ENCODE data around the gene SLC35F5.

DNA sequence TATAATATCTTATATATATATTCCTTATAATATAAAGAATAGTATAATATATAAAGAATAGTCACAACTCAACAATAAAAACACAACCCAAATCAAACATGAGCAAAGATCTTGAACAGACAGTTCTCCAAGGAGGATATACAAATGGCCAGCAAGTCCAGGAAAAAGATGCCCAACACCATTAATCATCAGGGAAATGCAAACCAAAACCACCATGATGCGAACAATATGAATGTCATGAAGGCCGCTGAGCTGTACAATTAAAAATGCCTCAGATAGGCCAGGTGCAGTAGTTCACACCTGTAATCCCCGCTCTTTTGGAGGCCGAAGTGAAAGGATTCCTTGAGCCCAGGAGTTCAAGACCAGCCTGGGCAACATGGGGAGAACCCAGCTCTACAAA lies 58.9 kb downstream of the SLC35F5 start:
- TF ChIP-seq, protein P1, sequence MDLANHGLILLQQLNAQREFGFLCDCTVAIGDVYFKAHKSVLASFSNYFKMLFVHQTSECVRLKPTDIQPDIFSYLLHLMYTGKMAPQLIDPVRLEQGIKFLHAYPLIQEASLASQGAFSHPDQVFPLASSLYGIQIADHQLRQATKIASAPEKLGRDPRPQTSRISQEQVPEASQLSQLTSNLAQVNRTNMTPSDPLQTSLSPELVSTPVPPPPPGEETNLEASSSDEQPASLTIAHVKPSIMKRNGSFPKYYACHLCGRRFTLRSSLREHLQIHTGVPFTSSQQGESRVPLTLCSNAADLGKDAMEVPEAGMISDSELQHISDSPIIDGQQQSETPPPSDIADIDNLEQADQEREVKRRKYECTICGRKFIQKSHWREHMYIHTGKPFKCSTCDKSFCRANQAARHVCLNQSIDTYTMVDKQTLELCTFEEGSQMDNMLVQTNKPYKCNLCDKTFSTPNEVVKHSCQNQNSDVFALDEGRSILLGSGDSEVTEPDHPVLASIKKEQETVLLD (CRISPR knock-in tag; IDR thresholded peaks at IDR 0.05; ENCODE audit: low read depth): no peak
- TF ChIP-seq, protein P2, sequence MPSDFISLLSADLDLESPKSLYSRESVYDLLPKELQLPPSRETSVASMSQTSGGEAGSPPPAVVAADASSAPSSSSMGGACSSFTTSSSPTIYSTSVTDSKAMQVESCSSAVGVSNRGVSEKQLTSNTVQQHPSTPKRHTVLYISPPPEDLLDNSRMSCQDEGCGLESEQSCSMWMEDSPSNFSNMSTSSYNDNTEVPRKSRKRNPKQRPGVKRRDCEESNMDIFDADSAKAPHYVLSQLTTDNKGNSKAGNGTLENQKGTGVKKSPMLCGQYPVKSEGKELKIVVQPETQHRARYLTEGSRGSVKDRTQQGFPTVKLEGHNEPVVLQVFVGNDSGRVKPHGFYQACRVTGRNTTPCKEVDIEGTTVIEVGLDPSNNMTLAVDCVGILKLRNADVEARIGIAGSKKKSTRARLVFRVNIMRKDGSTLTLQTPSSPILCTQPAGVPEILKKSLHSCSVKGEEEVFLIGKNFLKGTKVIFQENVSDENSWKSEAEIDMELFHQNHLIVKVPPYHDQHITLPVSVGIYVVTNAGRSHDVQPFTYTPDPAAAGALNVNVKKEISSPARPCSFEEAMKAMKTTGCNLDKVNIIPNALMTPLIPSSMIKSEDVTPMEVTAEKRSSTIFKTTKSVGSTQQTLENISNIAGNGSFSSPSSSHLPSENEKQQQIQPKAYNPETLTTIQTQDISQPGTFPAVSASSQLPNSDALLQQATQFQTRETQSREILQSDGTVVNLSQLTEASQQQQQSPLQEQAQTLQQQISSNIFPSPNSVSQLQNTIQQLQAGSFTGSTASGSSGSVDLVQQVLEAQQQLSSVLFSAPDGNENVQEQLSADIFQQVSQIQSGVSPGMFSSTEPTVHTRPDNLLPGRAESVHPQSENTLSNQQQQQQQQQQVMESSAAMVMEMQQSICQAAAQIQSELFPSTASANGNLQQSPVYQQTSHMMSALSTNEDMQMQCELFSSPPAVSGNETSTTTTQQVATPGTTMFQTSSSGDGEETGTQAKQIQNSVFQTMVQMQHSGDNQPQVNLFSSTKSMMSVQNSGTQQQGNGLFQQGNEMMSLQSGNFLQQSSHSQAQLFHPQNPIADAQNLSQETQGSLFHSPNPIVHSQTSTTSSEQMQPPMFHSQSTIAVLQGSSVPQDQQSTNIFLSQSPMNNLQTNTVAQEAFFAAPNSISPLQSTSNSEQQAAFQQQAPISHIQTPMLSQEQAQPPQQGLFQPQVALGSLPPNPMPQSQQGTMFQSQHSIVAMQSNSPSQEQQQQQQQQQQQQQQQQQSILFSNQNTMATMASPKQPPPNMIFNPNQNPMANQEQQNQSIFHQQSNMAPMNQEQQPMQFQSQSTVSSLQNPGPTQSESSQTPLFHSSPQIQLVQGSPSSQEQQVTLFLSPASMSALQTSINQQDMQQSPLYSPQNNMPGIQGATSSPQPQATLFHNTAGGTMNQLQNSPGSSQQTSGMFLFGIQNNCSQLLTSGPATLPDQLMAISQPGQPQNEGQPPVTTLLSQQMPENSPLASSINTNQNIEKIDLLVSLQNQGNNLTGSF (CRISPR knock-in tag; IDR thresholded peaks at IDR 0.05): no peak
- TF ChIP-seq, protein P3, sequence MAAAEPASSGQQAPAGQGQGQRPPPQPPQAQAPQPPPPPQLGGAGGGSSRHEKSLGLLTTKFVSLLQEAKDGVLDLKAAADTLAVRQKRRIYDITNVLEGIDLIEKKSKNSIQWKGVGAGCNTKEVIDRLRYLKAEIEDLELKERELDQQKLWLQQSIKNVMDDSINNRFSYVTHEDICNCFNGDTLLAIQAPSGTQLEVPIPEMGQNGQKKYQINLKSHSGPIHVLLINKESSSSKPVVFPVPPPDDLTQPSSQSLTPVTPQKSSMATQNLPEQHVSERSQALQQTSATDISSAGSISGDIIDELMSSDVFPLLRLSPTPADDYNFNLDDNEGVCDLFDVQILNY (CRISPR knock-in tag; conservative IDR thresholded peaks at IDR 0.05): no peak
- TF ChIP-seq MAFF (IDR thresholded peaks at IDR 0.05; ENCODE audit: low read depth, low read length): no peak
- TF ChIP-seq SMAD1 (CRISPR knock-in tag; IDR thresholded peaks at IDR 0.05; ENCODE audit: borderline replicate concordance, low read depth): no peak
- TF ChIP-seq, protein P4, sequence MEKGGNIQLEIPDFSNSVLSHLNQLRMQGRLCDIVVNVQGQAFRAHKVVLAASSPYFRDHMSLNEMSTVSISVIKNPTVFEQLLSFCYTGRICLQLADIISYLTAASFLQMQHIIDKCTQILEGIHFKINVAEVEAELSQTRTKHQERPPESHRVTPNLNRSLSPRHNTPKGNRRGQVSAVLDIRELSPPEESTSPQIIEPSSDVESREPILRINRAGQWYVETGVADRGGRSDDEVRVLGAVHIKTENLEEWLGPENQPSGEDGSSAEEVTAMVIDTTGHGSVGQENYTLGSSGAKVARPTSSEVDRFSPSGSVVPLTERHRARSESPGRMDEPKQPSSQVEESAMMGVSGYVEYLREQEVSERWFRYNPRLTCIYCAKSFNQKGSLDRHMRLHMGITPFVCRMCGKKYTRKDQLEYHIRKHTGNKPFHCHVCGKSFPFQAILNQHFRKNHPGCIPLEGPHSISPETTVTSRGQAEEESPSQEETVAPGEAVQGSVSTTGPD (CRISPR knock-in tag; IDR thresholded peaks at IDR 0.05): no peak
- TF ChIP-seq SP1 (IDR thresholded peaks at IDR 0.05): no peak
- no peak for TF ChIP-seq SP1 (CRISPR knock-in tag; IDR thresholded peaks at IDR 0.05)
- TF ChIP-seq ZNF224 (CRISPR knock-in tag; IDR thresholded peaks at IDR 0.05): no peak
- no peak for TF ChIP-seq POLR2A (IDR thresholded peaks at IDR 0.05; ENCODE audit: insufficient read depth in 1 of 2, low read depth in 2 of 2, low read length in 2 of 2)
- TF ChIP-seq, protein P5, sequence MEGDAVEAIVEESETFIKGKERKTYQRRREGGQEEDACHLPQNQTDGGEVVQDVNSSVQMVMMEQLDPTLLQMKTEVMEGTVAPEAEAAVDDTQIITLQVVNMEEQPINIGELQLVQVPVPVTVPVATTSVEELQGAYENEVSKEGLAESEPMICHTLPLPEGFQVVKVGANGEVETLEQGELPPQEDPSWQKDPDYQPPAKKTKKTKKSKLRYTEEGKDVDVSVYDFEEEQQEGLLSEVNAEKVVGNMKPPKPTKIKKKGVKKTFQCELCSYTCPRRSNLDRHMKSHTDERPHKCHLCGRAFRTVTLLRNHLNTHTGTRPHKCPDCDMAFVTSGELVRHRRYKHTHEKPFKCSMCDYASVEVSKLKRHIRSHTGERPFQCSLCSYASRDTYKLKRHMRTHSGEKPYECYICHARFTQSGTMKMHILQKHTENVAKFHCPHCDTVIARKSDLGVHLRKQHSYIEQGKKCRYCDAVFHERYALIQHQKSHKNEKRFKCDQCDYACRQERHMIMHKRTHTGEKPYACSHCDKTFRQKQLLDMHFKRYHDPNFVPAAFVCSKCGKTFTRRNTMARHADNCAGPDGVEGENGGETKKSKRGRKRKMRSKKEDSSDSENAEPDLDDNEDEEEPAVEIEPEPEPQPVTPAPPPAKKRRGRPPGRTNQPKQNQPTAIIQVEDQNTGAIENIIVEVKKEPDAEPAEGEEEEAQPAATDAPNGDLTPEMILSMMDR (CRISPR knock-in tag; IDR thresholded peaks at IDR 0.05): no peak
- TF ChIP-seq, protein P6, sequence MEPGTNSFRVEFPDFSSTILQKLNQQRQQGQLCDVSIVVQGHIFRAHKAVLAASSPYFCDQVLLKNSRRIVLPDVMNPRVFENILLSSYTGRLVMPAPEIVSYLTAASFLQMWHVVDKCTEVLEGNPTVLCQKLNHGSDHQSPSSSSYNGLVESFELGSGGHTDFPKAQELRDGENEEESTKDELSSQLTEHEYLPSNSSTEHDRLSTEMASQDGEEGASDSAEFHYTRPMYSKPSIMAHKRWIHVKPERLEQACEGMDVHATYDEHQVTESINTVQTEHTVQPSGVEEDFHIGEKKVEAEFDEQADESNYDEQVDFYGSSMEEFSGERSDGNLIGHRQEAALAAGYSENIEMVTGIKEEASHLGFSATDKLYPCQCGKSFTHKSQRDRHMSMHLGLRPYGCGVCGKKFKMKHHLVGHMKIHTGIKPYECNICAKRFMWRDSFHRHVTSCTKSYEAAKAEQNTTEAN (CRISPR knock-in tag; conservative IDR thresholded peaks at IDR 0.05): no peak
- TF ChIP-seq ZNF790 (CRISPR knock-in tag; IDR thresholded peaks at IDR 0.05; ENCODE audit: borderline replicate concordance): no peak
- no peak for TF ChIP-seq ZNF143 (CRISPR knock-in tag; IDR thresholded peaks at IDR 0.05)
